ENCODE measurements around the gene DIPK1B. TPM values are rescaled to one million over a fixed set of nuclear protein-coding genes. Genes with fewer than 3 reads are reported as not detected.
"Not testable (repeated sequence)": the region's sequence is repeated elsewhere in the genome, so short reads cannot be mapped to it uniquely, and the experiment has no call there.

The DIPK1B gene
- polyA plus RNA-seq, 6 donors from 2014 or later, result 0.91 to 71.6 (median 15.1) TPM

DNA sequence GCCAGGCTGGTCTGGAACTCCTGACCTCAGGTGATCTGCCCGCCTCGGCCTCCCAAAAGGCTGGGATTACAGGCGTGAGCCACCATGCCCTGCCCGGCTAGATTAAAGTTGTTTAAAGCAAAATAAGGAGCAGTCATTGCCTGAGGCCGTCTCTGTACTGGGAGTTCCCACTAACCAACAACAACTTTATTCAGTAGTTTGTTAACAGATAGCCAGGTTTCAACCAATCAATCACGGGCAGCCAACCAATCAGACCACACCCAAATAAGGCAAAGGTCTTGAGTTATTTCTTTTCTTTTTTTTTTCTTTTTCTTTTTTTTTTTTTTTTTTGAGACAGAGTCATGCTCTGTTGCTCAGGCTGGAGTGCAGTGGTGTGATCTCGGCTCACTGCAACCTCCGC lies 7.6 kb upstream of the DIPK1B start:
- not testable (repeated sequence) for H3K4me3 Mint-ChIP-seq

DNA sequence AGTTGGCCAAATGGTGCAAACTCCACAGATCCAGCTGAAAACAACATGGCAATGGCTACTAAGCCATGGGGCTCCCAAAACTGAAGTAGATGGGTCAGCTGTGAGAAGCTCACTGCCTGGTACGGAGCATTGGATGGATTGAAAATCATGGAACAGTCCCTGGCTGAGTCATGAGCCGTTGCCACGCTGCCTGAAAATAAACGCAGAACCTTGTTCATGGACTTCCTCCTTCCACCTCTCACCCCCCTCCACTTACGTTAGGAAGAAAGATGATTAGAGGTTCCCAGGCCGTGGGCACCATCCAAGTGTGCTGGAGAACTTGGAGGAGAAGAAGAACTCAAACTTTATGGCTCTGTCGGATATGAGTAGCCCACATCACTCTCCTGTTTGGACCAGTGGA lies 6.8 kb upstream of the DIPK1B start:
- no peak for ATAC-seq (ENCODE audit: low read depth in 2 of 2)
- no peaks in the 10 kb centered on the region for H3K36me3 Mint-ChIP-seq
- no peak for DNase-seq
- peaks cover 20 to 31% (median 30%) of the 10 kb centered on the region in 3 donors for H3K4me1 Mint-ChIP-seq
- peak overlapping the region in 3 of 6 donors; percentile 6 to 84 (median 31) for H3K27ac Mint-ChIP-seq
- H3K27me3 Mint-ChIP-seq, result peaks cover 0 to 20% (median 4%) of the 10 kb centered on the region in 3 donors
- H3K4me3 Mint-ChIP-seq, result peak overlapping the region in 1 of 8 donors; percentile 1
- H3K9me3 Mint-ChIP-seq, result no peaks in the 10 kb centered on the region

More for the DNA sequence above, 7.6 kb upstream of the DIPK1B start:
- peaks cover 23 to 36% (median 36%) of the 10 kb centered on the region in 3 donors for H3K4me1 Mint-ChIP-seq
- not testable (repeated sequence) for ATAC-seq (ENCODE audit: low read depth in 2 of 2); DNase-seq; H3K9me3 Mint-ChIP-seq; H3K36me3 Mint-ChIP-seq
- peak overlapping the region in 2 of 6 donors; percentile 14 to 28 for H3K27ac Mint-ChIP-seq
- H3K27me3 Mint-ChIP-seq, result peaks cover 0 to 15% (median 4%) of the 10 kb centered on the region in 3 donors

DNA sequence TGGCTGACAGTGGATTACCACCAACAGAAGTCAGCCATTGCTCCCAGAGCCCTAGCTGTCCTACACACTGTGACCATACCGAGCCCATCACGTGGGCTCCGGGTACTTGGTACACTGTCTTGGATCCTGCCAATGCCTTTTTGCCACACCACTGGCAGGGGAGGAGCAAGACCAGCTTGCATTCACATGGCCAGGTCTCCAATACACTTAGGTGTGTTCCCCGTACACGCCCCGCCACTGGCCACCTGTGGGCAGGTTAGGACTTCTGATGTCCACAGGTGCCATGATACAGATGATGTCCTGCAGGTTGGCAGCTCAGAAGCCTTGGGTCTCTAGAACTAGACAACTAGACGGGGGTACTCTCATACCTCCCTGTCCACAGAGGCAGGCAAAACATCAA lies 5.4 kb upstream of the DIPK1B start:
- Mint-ChIP-seq H3K9me3 (no peaks in the 10 kb centered on the region), H3K27me3 (peaks cover 0 to 24% (median 4%) of the 10 kb centered on the region in 3 donors), H3K27ac (peak overlapping the region in 1 of 6 donors; percentile 39), H3K4me3 (no peak overlapping the region), H3K4me1 (peaks cover 12 to 26% (median 22%) of the 10 kb centered on the region in 3 donors), H3K36me3 (no peaks in the 10 kb centered on the region)
- DNase-seq (no peak), ATAC-seq (ENCODE audit: low read depth in 2 of 2) (no peak)

DNA sequence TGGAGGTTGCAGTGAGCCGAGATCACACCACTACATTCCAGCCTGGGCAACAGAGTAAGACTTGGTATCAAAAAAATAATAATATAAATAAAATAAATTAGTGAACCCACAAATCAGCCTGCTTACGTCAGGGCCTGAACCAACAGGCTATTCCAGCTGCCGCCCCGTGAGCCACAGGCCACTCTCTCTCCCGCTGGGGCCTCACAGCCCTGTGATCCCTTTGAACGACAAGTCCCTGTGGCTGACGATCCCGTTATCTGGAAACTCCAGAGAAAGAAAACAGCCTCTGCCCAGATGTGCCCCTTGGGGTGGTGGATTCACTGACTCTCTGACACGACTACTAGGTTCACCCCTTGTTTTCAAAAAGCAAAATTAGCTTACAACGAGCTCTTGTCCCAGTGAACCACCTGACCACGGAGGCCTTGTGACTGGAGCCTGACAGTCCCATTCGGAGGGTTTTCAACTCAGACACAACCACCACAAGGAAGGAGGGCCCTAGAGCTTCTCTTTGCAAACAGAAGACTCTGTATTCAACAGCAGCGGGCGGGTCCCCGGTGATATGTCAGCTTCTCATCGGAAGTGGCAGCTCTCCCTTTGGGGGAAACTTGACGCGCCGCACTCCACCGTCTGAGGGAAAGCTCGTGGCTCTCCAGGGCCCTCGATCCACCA lies 4.4 kb upstream of the DIPK1B start:
- Mint-ChIP-seq H3K27ac (peak overlapping the region in 3 of 6 donors; percentile 51 to 82 (median 59)), H3K36me3 (no peaks in the 10 kb centered on the region), H3K27me3 (peaks cover 0 to 24% (median 4%) of the 10 kb centered on the region in 3 donors), H3K9me3 (no peaks in the 10 kb centered on the region), H3K4me3 (no peak overlapping the region), H3K4me1 (peaks cover 12 to 19% (median 18%) of the 10 kb centered on the region in 3 donors)
- no peak for ATAC-seq (ENCODE audit: low read depth in 2 of 2)
- DNase-seq, result no peak

DNA sequence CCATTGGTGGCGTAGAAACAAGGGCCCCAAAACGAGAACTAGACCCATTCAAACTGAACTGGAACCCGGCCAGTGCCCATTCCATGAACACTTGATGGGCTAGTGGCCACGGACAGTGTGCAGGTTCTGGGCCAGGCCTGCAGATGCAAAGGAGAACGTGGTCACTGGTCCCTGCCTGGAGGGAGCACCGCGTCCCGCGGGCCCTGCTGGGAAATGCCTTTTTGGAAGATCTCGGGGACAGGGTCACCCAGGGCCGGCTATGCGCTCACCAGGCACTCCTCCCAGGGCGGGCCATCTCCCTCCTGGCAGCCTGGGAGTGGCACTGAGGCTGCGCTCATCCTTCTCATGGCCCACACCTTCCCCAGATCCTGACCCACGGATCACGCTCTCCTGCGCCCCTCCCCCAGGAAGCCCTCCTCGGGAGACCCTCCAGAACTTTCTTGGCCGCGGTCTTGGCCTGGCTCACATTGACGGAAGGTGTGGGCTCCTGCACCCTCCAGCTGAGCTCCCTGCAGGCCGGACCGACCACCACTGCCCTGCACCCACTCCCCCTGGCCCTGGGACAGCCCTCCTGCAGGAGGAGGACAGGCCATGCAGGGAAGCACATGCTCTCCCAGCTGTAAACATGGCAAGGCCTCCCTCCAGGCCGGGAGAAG lies 2.8 kb upstream of the DIPK1B start:
- Mint-ChIP-seq H3K4me3 (no peak overlapping the region), H3K36me3 (no peaks in the 10 kb centered on the region), H3K4me1 (peaks cover 17 to 22% (median 20%) of the 10 kb centered on the region in 3 donors), H3K27ac (no peak overlapping the region), H3K27me3 (peaks cover 0 to 20% (median 4%) of the 10 kb centered on the region in 3 donors), H3K9me3 (no peaks in the 10 kb centered on the region)
- DNase-seq (no peak), ATAC-seq (ENCODE audit: low read depth in 2 of 2) (no peak)

DNA sequence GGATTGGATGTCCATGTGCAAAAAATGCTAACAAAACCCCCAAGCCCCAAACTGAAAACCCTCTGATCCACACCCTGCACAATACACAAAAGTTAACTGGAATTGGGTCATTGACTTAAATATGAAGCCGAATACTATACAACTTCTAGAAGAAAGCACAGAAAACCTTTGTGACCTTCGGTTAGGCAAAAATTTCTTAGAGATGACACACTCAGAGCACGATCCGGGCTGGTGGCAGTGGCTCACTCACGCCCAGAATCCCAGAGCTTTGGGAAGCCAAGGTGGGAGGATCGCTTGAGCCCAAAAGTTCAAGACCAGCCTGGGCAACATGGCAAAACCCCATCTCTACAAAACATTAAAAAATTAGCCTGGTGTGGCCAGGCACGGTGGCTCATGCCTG lies 1.8 kb upstream of the DIPK1B start:
- ATAC-seq (ENCODE audit: low read depth in 2 of 2), result no peak
- peaks cover 18 to 26% (median 24%) of the 10 kb centered on the region in 3 donors for H3K4me1 Mint-ChIP-seq
- no peak for DNase-seq
- H3K27ac Mint-ChIP-seq, result peak overlapping the region in 3 of 6 donors; percentile 10 to 78 (median 53)
- H3K4me3 Mint-ChIP-seq, result peak overlapping the region in 4 of 8 donors; percentile 40 to 90 (median 82)
- H3K36me3 Mint-ChIP-seq, result no peaks in the 10 kb centered on the region
- no peaks in the 10 kb centered on the region for H3K9me3 Mint-ChIP-seq
- peaks cover 0 to 20% (median 4%) of the 10 kb centered on the region in 3 donors for H3K27me3 Mint-ChIP-seq

DNA sequence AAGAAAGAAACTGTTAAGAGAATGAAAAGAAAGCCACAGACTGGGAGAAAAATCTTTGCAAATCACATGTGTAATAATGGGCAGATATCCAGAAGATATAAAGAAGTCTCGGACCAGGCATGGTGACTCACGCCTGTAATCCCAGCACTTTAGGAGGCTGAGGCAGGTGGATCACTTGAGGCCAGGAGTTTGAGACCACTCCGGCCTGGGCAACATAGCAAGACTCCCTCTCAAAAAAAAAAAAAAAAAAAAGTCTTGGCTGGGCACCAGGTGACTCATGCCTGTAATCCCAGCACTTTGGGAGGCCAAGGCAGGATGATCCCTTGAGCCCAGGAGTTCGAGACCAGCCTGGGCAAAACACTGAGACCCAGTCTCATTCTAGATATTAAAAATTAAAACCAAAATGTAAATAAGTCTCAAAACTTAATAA lies 1.1 kb upstream of the DIPK1B start:
- Mint-ChIP-seq H3K4me1 (peaks cover 23 to 32% (median 29%) of the 10 kb centered on the region in 3 donors), H3K27ac (peak overlapping the region in 3 of 6 donors; percentile 53 to 78 (median 70)), H3K27me3 (peaks cover 0 to 20% (median 0%) of the 10 kb centered on the region in 3 donors), H3K4me3 (peak overlapping the region; percentile 79 to 90 (median 85))
- not testable (repeated sequence) for H3K36me3 Mint-ChIP-seq; ATAC-seq (ENCODE audit: low read depth in 2 of 2); DNase-seq; H3K9me3 Mint-ChIP-seq

DNA sequence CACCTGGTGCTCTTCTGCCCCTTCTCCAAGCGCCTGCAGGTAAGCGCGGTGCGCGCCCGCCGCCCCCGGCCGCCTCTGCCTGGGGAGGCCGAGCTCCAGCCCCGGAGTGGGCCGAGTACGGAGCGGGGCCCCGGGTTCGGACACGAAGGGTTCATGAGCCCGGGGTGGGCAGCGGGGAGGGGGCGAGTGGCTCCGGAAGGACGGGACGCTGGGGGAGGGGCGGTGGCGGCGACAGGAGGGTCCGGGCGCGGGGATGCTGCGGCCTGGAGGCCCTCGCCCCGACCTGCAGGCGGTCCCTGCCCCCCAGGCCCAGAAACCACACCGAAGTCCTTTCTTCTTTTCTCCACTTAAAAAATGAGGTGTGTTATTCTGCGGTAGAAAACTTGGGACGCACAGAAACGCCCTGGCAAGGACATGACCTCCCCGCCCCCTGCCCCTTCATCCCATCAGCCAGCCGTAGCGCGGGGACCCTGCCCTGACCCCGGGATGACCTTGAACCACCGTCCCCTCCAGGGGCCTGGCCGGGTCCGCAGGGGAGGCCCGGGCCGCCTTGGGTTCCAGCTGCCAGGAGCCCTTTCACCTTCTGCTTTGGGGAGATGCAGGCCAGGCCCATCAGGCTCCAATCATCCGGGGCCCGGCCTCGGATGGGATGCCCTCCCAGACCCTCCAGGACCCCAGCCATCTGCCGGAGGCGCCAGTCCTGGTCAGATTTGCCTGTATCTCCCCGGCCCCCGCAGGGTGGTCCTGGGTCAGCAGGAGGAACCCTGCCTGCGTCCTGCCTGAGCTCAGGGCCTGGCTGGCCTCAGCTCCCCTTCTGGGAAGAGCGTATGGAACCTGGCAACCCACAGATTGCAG lies 545 bp downstream of the DIPK1B start:
- Mint-ChIP-seq H3K27ac (peak overlapping the region in 2 of 6 donors; percentile 63 to 79), H3K27me3 (peaks cover 0 to 20% (median 0%) of the 10 kb centered on the region in 3 donors), H3K36me3 (no peaks in the 10 kb centered on the region), H3K9me3 (no peaks in the 10 kb centered on the region), H3K4me3 (peak overlapping the region; percentile 41 to 89 (median 83)), H3K4me1 (peaks cover 25 to 37% (median 32%) of the 10 kb centered on the region in 3 donors)
- DNase-seq (no peak), ATAC-seq (ENCODE audit: low read depth in 2 of 2) (no peak)

DNA sequence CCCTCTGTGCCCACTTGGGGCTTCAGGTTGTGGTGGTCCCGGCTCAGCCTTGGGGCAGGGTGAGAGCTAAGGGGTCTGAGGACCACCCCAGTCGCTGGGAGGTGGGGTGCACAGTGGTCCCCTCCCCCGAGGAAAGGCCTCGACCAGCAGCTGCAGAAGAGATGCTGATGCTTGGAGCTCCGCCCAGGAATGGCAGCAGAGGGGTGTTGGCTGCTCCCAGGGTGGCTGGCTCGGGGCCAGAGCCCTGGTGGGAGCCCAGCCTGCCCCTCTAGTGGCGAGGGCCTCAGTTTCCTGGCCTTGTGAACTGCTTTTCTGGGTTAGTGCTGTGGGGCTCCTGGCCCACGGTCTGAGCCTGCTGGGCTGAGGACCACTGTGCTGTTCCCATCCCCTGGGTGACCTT lies 1.2 kb downstream of the DIPK1B start:
- H3K27me3 Mint-ChIP-seq, result peaks cover 0 to 15% (median 0%) of the 10 kb centered on the region in 3 donors
- H3K4me3 Mint-ChIP-seq, result peak overlapping the region; percentile 41 to 89 (median 83)
- no peak for DNase-seq
- H3K27ac Mint-ChIP-seq, result peak overlapping the region in 3 of 6 donors; percentile 63 to 79 (median 72)
- ATAC-seq (ENCODE audit: low read depth in 2 of 2), result no peak
- peaks cover 29 to 41% (median 39%) of the 10 kb centered on the region in 3 donors for H3K4me1 Mint-ChIP-seq
- H3K9me3 Mint-ChIP-seq, result no peaks in the 10 kb centered on the region
- no peaks in the 10 kb centered on the region for H3K36me3 Mint-ChIP-seq

DNA sequence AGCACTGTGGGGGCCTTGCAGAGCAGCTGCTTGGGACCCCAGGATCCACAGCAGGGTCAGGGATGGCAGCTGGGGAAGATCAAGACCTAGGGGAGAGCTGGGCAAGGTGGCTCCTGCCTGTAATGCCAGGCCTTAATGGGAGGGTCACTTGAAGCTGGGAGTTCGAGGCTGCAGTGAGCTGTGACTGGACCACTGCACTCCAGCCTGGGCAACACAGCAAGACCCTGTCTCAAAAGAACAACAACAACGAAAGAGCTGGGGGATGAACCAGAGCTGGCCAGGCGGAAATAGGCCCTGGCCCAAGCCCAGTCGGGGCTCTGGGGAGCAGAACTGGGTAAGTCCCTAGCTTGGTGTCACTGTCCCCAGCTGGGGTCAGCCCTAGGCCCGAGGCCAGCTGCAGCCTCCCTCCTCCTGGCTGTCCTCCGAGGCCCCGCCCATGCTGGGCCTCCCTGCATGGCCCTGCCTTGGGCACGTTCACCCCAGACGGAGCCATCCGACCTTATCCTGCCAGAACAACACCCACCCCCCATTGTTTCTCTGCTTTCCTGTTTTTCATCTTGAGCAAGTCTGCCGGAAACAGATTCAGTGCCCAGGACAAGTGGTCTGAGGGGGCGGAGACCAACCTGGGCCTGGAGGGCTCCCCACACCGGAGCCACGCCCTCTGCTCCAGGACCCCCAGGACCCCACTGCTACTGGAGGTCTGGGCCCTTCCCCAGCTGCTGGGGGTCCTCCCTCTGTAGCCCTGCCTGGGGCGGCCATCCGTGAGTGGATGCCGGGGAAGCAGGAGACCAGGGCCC lies 1.9 kb downstream of the DIPK1B start:
- DNase-seq (no peak), ATAC-seq (ENCODE audit: low read depth in 2 of 2) (peak in 1 of 2 donors; percentile 21)
- Mint-ChIP-seq H3K4me1 (peaks cover 31 to 49% (median 43%) of the 10 kb centered on the region in 3 donors), H3K4me3 (peak overlapping the region in 7 of 8 donors; percentile 69 to 89 (median 85)), H3K27ac (peak overlapping the region in 3 of 6 donors; percentile 75 to 84 (median 79)), H3K9me3 (no peaks in the 10 kb centered on the region), H3K36me3 (no peaks in the 10 kb centered on the region), H3K27me3 (peaks cover 0 to 15% (median 0%) of the 10 kb centered on the region in 3 donors)

DNA sequence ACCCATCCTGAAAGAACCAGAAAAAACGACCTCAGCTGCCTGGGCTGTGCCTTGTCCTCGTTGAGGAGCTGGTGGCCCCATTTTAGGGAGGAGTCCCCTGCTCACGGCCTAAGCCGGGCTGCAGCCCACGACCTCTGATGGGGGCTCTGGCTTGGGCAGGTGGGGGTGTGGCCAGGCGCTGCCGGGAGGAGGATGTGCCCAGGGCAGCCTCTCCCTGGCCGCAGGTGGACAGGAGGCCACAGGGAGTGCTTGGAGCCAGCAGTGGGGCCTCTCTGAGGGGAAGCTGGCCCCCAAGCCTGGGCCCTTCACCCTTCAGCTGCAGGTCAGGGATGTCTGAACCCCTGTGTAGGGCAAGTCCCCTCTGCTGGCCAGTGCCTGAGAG lies 2.5 kb downstream of the DIPK1B start:
- H3K9me3 Mint-ChIP-seq, result no peaks in the 10 kb centered on the region
- peaks cover 31 to 51% (median 44%) of the 10 kb centered on the region in 3 donors for H3K4me1 Mint-ChIP-seq
- ATAC-seq (ENCODE audit: low read depth in 2 of 2) (no peak), DNase-seq (no peak)
- peak overlapping the region in 5 of 8 donors; percentile 69 to 89 (median 82) for H3K4me3 Mint-ChIP-seq
- H3K27ac Mint-ChIP-seq, result peak overlapping the region in 2 of 6 donors; percentile 56 to 79
- H3K36me3 Mint-ChIP-seq, result no peaks in the 10 kb centered on the region
- H3K27me3 Mint-ChIP-seq, result peaks cover 0 to 15% (median 0%) of the 10 kb centered on the region in 3 donors

DNA sequence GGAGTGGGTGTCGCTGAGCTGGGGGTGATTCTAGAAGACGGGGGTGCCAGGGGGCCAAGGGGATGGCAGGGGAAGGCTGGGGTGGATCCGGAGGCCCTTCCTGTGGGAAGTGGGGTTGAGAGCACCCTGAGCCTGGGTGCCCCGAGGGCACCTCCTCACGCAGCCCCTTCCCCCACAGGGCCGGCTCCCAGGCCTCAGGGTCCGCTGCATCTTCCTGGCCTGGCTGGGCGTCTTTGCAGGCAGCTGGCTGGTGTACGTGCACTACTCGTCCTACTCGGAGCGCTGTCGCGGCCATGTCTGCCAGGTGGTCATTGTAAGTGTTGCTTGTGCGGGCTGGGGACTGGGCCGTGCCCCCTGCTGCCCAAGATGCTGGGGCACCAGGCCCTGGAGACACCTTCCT lies 5.0 kb downstream of the DIPK1B start:
- DNase-seq (no peak), ATAC-seq (ENCODE audit: low read depth in 2 of 2) (no peak)
- Mint-ChIP-seq H3K4me1 (peaks cover 31 to 60% (median 36%) of the 10 kb centered on the region in 3 donors), H3K4me3 (peak overlapping the region in 2 of 8 donors; percentile 9 to 23), H3K9me3 (no peaks in the 10 kb centered on the region), H3K27ac (peak overlapping the region in 1 of 6 donors; percentile 78), H3K36me3 (no peaks in the 10 kb centered on the region), H3K27me3 (no peaks in the 10 kb centered on the region)

All from naive B cell (primary cell).